Fibroblast of lung (primary cell): ENCODE measurements around the gene PARG. TPM values are rescaled to one million over a fixed set of nuclear protein-coding genes. Genes with fewer than 3 reads are reported as not detected.

Experiments
- DNase-seq, 2 donors: peaks; one replicate each; pipeline versions ENCODE4 v3.0.0 to v3.0.0-alpha.2; 2010; ENCODE audit warnings: low read depth in 2 of 2
- H2AFZ ChIP-seq: 2 replicates; pipeline ENCODE4 v1.5.1; 2012; ENCODE audit warnings: low read length, control low read depth, inconsistent platforms
- H3K27ac ChIP-seq: 2 replicates; pipeline ENCODE4 v1.5.1; 2011; ENCODE audit warnings: low read length, control low read depth; ENCODE audit not compliant: insufficient read depth
- H3K27me3 ChIP-seq: 2 replicates; pipeline ENCODE4 v1.5.1; 2011; ENCODE audit warnings: mild to moderate bottlenecking, low read length; ENCODE audit not compliant: control insufficient read depth, insufficient read depth
- H3K36me3 ChIP-seq: 2 replicates; pipeline ENCODE4 v1.5.1; 2011; ENCODE audit warnings: low read length; ENCODE audit not compliant: control insufficient read depth, insufficient read depth
- H3K4me1 ChIP-seq: 2 replicates; pipeline ENCODE4 v1.5.1; 2011; ENCODE audit warnings: low read length; ENCODE audit not compliant: control insufficient read depth, insufficient read depth; ENCODE audit errors: extremely low read depth
- H3K4me2 ChIP-seq: 2 replicates; pipeline ENCODE4 v1.5.1; 2011; ENCODE audit warnings: low read length, control low read depth; ENCODE audit not compliant: insufficient read depth; ENCODE audit errors: extremely low read depth
- H3K4me3 ChIP-seq, 4 experiments: fragments of 200-600 bp in 1 of 4; sonication (generic) in 1 of 4; replicated peaks in 1 of 4; 2 replicates each; pipeline ENCODE4 v1.5.1; 2011 to 2016; ENCODE audit warnings: low read length in 4 of 4, low read depth in 3 of 4, mild to moderate bottlenecking in 3 of 4, control low read depth in 2 of 4, inconsistent platforms in 1 of 4, mixed read lengths in 1 of 4; ENCODE audit not compliant: insufficient read depth in 1 of 4; ENCODE audit errors: control extremely low read depth in 1 of 4
- H3K79me2 ChIP-seq: 2 replicates; pipeline ENCODE4 v1.5.1; 2012; ENCODE audit warnings: mild to moderate bottlenecking, low read length, inconsistent platforms; ENCODE audit not compliant: control insufficient read depth, insufficient read depth
- H3K9ac ChIP-seq: 2 replicates; pipeline ENCODE4 v1.5.1; 2011; ENCODE audit warnings: mild to moderate bottlenecking, low read length, control low read depth; ENCODE audit not compliant: insufficient read depth
- H3K9me3 ChIP-seq: 2 replicates; pipeline ENCODE4 v1.5.1; 2012; ENCODE audit warnings: low read depth, low read length; ENCODE audit not compliant: control insufficient read depth, insufficient read depth
- H4K20me1 ChIP-seq: 2 replicates; pipeline ENCODE4 v1.5.1; 2011; ENCODE audit warnings: low read length; ENCODE audit not compliant: control insufficient read depth, insufficient read depth; ENCODE audit errors: extremely low read depth
- EZH2 ChIP-seq: IDR thresholded peaks from 2 replicates; pipeline ENCODE4 v1.5.1; 2012; ENCODE audit warnings: low read length, control low read depth, mild to moderate bottlenecking; ENCODE audit errors: missing control alignments
- polyA plus RNA-seq, 2 donors: library from polyadenylated mRNA; depleted of rRNA in 1 of 2; stranded (reverse) in 1 of 2; unstranded in 1 of 2; fragments of >200 nt; gene quantifications; 2 replicates each; pipeline ENCODE4 v1.2.1, GENCODE V29; 2011 to 2012; ENCODE audit warnings: missing spikeins in 1 of 2
- total RNA-seq: library from RNA; depleted of rRNA; stranded (reverse); fragments of >200 nt; gene quantifications from 2 replicates; pipeline ENCODE4 v1.2.1, GENCODE V29; 2014
- TF ChIP-seq, protein P1 (sequence below), 2 donors: IDR thresholded peaks in 1 of 2; conservative IDR thresholded peaks in 1 of 2; 1 replicate in 1 of 2; 2 replicates in 1 of 2; pipeline ENCODE4 v1.5.1; 2011 to 2012; ENCODE audit warnings: low read length in 2 of 2, control low read depth in 1 of 2, inconsistent platforms in 1 of 2, low read depth in 1 of 2, mild to moderate bottlenecking in 1 of 2

The PARG gene
- total and polyA plus RNA-seq, 2 donors (not counting 1 experiment from before 2014, with no cell fraction given) = 12.1 to 34.7 TPM

- Histone ChIP-seq H2AFZ (no peak overlapping the region), H3K4me2 (no peak overlapping the region), H4K20me1 (no peaks in the 10 kb centered on the region), H3K27ac (no peak overlapping the region), H3K27me3 (peaks cover 4% of the 10 kb centered on the region), H3K79me2 (no peaks in the 10 kb centered on the region), H3K4me1 (no peaks in the 10 kb centered on the region), H3K36me3 (no peaks in the 10 kb centered on the region), H3K4me3 (no peak overlapping the region), H3K9me3 (no peaks in the 10 kb centered on the region), H3K9ac (no peak overlapping the region)
- DNase-seq = no peak
- TF ChIP-seq EZH2 = no peak
- TF ChIP-seq, protein P1, sequence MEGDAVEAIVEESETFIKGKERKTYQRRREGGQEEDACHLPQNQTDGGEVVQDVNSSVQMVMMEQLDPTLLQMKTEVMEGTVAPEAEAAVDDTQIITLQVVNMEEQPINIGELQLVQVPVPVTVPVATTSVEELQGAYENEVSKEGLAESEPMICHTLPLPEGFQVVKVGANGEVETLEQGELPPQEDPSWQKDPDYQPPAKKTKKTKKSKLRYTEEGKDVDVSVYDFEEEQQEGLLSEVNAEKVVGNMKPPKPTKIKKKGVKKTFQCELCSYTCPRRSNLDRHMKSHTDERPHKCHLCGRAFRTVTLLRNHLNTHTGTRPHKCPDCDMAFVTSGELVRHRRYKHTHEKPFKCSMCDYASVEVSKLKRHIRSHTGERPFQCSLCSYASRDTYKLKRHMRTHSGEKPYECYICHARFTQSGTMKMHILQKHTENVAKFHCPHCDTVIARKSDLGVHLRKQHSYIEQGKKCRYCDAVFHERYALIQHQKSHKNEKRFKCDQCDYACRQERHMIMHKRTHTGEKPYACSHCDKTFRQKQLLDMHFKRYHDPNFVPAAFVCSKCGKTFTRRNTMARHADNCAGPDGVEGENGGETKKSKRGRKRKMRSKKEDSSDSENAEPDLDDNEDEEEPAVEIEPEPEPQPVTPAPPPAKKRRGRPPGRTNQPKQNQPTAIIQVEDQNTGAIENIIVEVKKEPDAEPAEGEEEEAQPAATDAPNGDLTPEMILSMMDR (conservative IDR thresholded peaks at IDR 0.05 in 1 of 2, IDR thresholded peaks at IDR 0.05 in 1 of 2; ENCODE audit: low read depth in 1 of 2, low read length in 2 of 2) = no peak
Observed at GRCh38 chr10:49783645-49784044, 158.2 kb downstream of the PARG start.

- Histone ChIP-seq H3K4me3 (no peak overlapping the region), H3K4me2 (no peak overlapping the region), H3K4me1 (no peaks in the 10 kb centered on the region), H4K20me1 (no peaks in the 10 kb centered on the region), H3K27ac (no peak overlapping the region), H3K79me2 (no peaks in the 10 kb centered on the region), H3K27me3 (peaks cover 4% of the 10 kb centered on the region), H2AFZ (no peak overlapping the region), H3K9ac (no peak overlapping the region), H3K9me3 (no peaks in the 10 kb centered on the region), H3K36me3 (no peaks in the 10 kb centered on the region)
- TF ChIP-seq EZH2 = no peak
- TF ChIP-seq, protein P1 (conservative IDR thresholded peaks at IDR 0.05 in 1 of 2, IDR thresholded peaks at IDR 0.05 in 1 of 2; ENCODE audit: low read depth in 1 of 2, low read length in 2 of 2) = no peak
- peak; percentile 8 to 27 for DNase-seq
Observed at GRCh38 chr10:49781247-49781646, 160.6 kb downstream of the PARG start.

- Histone ChIP-seq H3K9ac (no peak overlapping the region), H4K20me1 (no peaks in the 10 kb centered on the region), H3K27ac (no peak overlapping the region), H3K36me3 (no peaks in the 10 kb centered on the region), H3K27me3 (no peaks in the 10 kb centered on the region), H2AFZ (no peak overlapping the region), H3K4me2 (no peak overlapping the region), H3K9me3 (no peaks in the 10 kb centered on the region), H3K4me3 (no peak overlapping the region), H3K79me2 (no peaks in the 10 kb centered on the region), H3K4me1 (no peaks in the 10 kb centered on the region)
- no peak for DNase-seq
- TF ChIP-seq, protein P1 (conservative IDR thresholded peaks at IDR 0.05 in 1 of 2, IDR thresholded peaks at IDR 0.05 in 1 of 2; ENCODE audit: low read depth in 1 of 2, low read length in 2 of 2) = no peak
- TF ChIP-seq EZH2 = no peak
Observed at GRCh38 chr10:49778197-49778596, 163.6 kb downstream of the PARG start.
